ENCODE results near the gene COG6. TPM values are rescaled to one million over a fixed set of nuclear protein-coding genes. Genes with fewer than 3 reads are reported as not detected.

COG6 gene
- total and polyA plus RNA-seq, 2 of the 13 experiments (the other 11 are each of a cell fraction or from before 2014, with no cell fraction given) = 23.5 to 26.1 TPM

GRCh38 chr13:39655569-39656324, at the start of gene COG6 (continued):
- peak; percentile 42 for TF ChIP-seq CTCF (CRISPR knock-in tag; IDR thresholded peaks at IDR 0.05)
- peak; percentile 71; the same call in 1 of the 2 replicates for TF ChIP-seq NKX3-1 (CRISPR knock-in tag; IDR thresholded peaks at IDR 0.05)
- TF ChIP-seq KDM5A (IDR thresholded peaks at IDR 0.05; ENCODE audit: borderline replicate concordance, low read length) = peak; percentile 46; the same call in 1 of the 2 replicates
- no peak for TF ChIP-seq LCORL (IDR thresholded peaks at IDR 0.05)
- peak; percentile 56; the same call in 1 of the 2 replicates for TF ChIP-seq LCORL (CRISPR knock-in tag; IDR thresholded peaks at IDR 0.05)
- 0 out of 2 replicates have a peak, but pooled peaks have one; percentile 51 for TF ChIP-seq ZNF44 (CRISPR knock-in tag; IDR thresholded peaks at IDR 0.05)
- TF ChIP-seq ZNF749 (CRISPR knock-in tag; IDR thresholded peaks at IDR 0.05; ENCODE audit: borderline replicate concordance) = no peak
- TF ChIP-seq ZNF235 (CRISPR knock-in tag; IDR thresholded peaks at IDR 0.05; ENCODE audit: borderline replicate concordance) = 0 out of 2 replicates have a peak, but pooled peaks have one; percentile 47
- peak; percentile 86 for TF ChIP-seq ASH2L (IDR thresholded peaks at IDR 0.05; ENCODE audit: insufficient read length, low read depth, low read length)
- no peak for TF ChIP-seq ZBTB2 (CRISPR knock-in tag; IDR thresholded peaks at IDR 0.05; ENCODE audit: low read depth)
- TF ChIP-seq E2F2 (CRISPR knock-in tag; IDR thresholded peaks at IDR 0.05; ENCODE audit: borderline replicate concordance) = peak; percentile 24; the same call in 1 of the 2 replicates
- TF ChIP-seq ZKSCAN8 (CRISPR knock-in tag; IDR thresholded peaks at IDR 0.05; ENCODE audit: borderline replicate concordance) = no peak
- TF ChIP-seq POLR2G (IDR thresholded peaks at IDR 0.05; ENCODE audit: low read depth, low read length) = peak; percentile 76
- TF ChIP-seq ONECUT2 (CRISPR knock-in tag; IDR thresholded peaks at IDR 0.05) = no peak
- TF ChIP-seq ELF3 (CRISPR knock-in tag; IDR thresholded peaks at IDR 0.05) = peak; percentile 46; the same call in 1 of the 2 replicates
- no peak for TF ChIP-seq EP300 (IDR thresholded peaks at IDR 0.05; ENCODE audit: low read depth in 2 of 2, low read length in 2 of 2)
- TF ChIP-seq EP300 (CRISPR knock-in tag; IDR thresholded peaks at IDR 0.05; ENCODE audit: borderline replicate concordance) = no peak
- TF ChIP-seq TAF1 (CRISPR knock-in tag; IDR thresholded peaks at IDR 0.05) = peak; percentile 91
- no peak for TF ChIP-seq CSRNP2 (CRISPR knock-in tag; conservative IDR thresholded peaks at IDR 0.05; ENCODE audit: low read depth)

All from HepG2 (cell line).